KMS-11 (cell line): Measurements from ENCODE around the gene GRIK5.

Experiments
- H2AFZ ChIP-seq: fragments of 200-600 bp; sonication (generic); 2 replicates; pipeline ENCODE4 v1.6.1; 2016; ENCODE audit warnings: antibody characterized with exemption, mixed run types, low read depth
- H3K27ac ChIP-seq: fragments of 200-600 bp; sonication (generic); 2 replicates; pipeline ENCODE4 v1.6.1; 2016; ENCODE audit warnings: mild to moderate bottlenecking, mixed run types
- H3K27me3 ChIP-seq: fragments of 200-600 bp; sonication (generic); 2 replicates; pipeline ENCODE4 v1.6.1; 2017; ENCODE audit warnings: mild to moderate bottlenecking, low read depth, mixed run types, moderate library complexity; ENCODE audit not compliant: insufficient read depth
- H3K36me3 ChIP-seq: fragments of 200-600 bp; sonication (generic); 2 replicates; pipeline ENCODE4 v1.6.1; 2017; ENCODE audit warnings: mild to moderate bottlenecking, mixed run types; ENCODE audit not compliant: insufficient read depth
- H3K4me1 ChIP-seq: fragments of 200-600 bp; sonication (generic); 2 replicates; pipeline ENCODE4 v1.6.1; 2016; ENCODE audit warnings: mild to moderate bottlenecking, low read depth, mixed run types; ENCODE audit not compliant: poor library complexity, severe bottlenecking
- H3K4me2 ChIP-seq: fragments of 200-600 bp; sonication (generic); 2 replicates; pipeline ENCODE4 v1.7.0; 2016; ENCODE audit warnings: mild to moderate bottlenecking, mixed run types
- H3K4me3 ChIP-seq: fragments of 200-600 bp; sonication (generic); IDR thresholded peaks from 2 replicates; pipeline ENCODE4 v1.6.1; 2017; ENCODE audit warnings: low read depth, low read length, mixed read lengths; ENCODE audit not compliant: insufficient read depth
- H3K79me2 ChIP-seq: fragments of 200-600 bp; sonication (generic); 2 replicates; pipeline ENCODE4 v1.6.1; 2016; ENCODE audit warnings: low read depth, mixed run types; ENCODE audit not compliant: insufficient read depth
- H3K9ac ChIP-seq: fragments of 200-600 bp; sonication (generic); 2 replicates; pipeline ENCODE4 v1.6.1; 2016; ENCODE audit warnings: mild to moderate bottlenecking, mixed run types
- H4K20me1 ChIP-seq: fragments of 200-600 bp; sonication (generic); 2 replicates; pipeline ENCODE4 v1.6.1; 2016; ENCODE audit warnings: mild to moderate bottlenecking, mixed run types; ENCODE audit not compliant: insufficient read depth
- TF ChIP-seq, protein P1 (sequence below): fragments of 200-600 bp; sonication (generic); conservative IDR thresholded peaks from 2 replicates; pipeline ENCODE4 v1.6.1; 2017; ENCODE audit warnings: low read depth, mild to moderate bottlenecking, antibody characterized with exemption, low read length, moderate library complexity, mixed read lengths

GRIK5 gene

DNA sequence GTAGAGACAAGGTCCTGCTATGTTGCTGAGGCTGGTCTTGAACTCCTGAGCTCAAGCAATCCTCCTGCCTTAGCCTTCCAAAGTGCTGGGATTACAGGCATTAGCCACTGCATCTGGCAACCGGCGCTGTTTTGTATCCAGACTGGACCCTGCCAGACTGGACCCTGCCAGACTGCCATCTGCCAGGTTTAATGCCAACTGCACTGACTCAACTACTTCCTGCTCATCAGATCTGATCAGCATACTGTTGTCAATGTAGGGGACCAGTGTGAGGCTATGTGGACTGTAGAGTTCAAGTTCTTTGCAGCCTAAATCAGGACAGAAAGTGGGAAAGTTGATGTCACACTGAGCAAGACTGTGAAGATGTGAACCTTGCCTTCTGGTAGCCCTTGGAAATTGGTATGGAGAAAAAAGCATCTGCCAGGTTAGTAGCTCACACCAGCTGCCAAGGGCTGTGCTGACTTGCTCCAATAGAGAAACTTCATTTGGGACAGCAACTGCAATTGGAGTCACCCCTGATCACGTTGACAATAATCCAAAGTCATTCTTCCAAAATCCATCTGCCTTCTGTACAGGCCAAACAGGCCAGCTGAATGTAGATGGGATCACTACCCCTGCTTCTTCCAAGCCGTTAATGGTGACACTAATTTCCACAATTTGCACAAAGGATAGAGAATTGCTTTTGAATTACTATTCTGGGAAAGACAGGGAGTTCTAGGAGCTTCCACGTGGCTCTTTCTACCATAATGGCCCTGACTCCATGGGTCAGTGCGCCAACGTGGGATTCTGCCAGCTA, 39.2 kb downstream of the GRIK5 start:
- H3K9ac ChIP-seq: no peak overlapping the region
- H3K4me3 ChIP-seq: no peak overlapping the region
- peaks cover 4% of the 10 kb centered on the region for H3K4me1 ChIP-seq
- no peaks in the 10 kb centered on the region for H3K36me3 ChIP-seq
- no peak overlapping the region for H3K4me2 ChIP-seq
- H3K27me3 ChIP-seq: peaks cover 80% of the 10 kb centered on the region
- H3K79me2 ChIP-seq: no peaks in the 10 kb centered on the region
- H2AFZ ChIP-seq: no peak overlapping the region
- no peaks in the 10 kb centered on the region for H4K20me1 ChIP-seq
- TF ChIP-seq, protein P1, sequence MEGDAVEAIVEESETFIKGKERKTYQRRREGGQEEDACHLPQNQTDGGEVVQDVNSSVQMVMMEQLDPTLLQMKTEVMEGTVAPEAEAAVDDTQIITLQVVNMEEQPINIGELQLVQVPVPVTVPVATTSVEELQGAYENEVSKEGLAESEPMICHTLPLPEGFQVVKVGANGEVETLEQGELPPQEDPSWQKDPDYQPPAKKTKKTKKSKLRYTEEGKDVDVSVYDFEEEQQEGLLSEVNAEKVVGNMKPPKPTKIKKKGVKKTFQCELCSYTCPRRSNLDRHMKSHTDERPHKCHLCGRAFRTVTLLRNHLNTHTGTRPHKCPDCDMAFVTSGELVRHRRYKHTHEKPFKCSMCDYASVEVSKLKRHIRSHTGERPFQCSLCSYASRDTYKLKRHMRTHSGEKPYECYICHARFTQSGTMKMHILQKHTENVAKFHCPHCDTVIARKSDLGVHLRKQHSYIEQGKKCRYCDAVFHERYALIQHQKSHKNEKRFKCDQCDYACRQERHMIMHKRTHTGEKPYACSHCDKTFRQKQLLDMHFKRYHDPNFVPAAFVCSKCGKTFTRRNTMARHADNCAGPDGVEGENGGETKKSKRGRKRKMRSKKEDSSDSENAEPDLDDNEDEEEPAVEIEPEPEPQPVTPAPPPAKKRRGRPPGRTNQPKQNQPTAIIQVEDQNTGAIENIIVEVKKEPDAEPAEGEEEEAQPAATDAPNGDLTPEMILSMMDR: no peak
- H3K27ac ChIP-seq: no peak overlapping the region

DNA sequence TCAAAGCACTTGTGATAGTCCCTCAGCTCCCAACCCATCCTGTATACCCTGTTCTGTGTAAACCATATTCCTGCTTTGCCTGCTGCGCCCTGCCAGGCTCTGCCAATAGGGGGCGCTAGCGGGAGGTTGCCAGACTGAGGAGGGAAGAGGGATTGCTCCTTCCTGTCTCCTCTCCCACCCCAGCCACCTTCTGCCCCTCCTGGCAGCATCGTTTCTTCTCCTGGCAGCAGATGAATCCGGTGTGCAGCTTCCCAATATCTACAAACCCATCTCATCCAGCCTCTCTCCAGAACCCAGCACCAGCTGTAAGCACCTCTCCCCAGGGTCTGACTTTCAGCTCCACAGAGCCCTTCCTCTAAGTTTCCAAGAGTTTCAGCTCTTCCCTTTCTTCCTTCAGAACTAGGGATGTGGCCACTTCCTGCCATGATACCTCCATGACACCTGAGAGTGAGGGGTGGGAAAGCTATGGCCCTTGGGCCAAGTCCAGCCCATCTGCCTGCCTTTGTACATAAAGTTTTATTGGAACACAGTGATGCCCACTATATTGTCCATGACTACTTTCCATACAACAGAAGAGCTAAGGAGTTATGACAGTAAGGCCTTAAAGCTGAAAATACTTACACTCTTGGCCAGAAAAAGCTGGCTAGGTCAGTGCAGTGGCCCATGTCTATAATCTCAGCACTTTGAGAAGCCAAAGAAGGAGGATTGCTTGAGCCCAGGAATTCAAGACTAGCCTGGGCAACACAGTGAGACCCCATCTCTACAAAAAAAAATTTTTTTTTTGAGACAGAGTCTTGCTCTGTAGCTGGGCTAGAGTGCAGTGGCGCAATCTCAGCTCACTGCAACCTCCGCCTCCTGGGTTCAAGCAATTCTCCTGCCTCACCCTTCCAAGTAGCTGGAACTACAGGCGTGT, 41.4 kb downstream of the GRIK5 start:
- Histone ChIP-seq H3K9ac (no peak overlapping the region), H3K27ac (no peak overlapping the region)

DNA sequence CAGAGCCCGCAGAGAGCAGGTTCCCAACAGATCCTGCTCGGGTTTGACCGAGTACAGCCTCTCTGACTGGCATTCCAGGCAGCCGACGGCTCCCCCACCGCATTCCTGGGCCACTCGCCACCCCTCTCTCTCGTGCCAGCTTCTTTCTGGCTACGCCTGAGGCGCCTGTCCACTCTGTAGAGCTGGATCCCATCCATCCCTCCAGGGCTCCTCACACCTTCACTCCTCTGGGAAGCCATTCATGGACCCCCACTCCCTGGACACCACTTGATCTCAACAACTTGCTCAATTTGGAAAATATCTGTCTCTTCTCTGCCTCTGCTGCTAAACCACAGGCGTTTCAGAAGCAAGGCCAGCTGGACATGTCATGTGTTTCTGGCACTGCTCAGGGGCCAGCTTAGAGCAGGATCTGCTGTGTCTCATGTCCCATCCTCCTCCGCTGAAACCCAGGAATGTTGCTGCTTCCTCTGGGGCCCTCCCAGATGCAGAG, 45.3 kb downstream of the GRIK5 start:
- Histone ChIP-seq H3K9ac (no peak overlapping the region), H3K4me1 (no peaks in the 10 kb centered on the region), H3K27ac (no peak overlapping the region), H3K4me3 (no peak overlapping the region), H3K36me3 (no peaks in the 10 kb centered on the region), H3K27me3 (peaks cover 98% of the 10 kb centered on the region), H4K20me1 (no peaks in the 10 kb centered on the region), H2AFZ (no peak overlapping the region), H3K4me2 (no peak overlapping the region), H3K79me2 (no peaks in the 10 kb centered on the region)
- TF ChIP-seq, protein P1: no peak

More for the DNA sequence above, 41.4 kb downstream of the GRIK5 start:
- TF ChIP-seq, protein P1: peak; percentile 60
- Histone ChIP-seq H3K27me3 (peaks cover 99% of the 10 kb centered on the region), H4K20me1 (no peaks in the 10 kb centered on the region), H3K4me3 (no peak overlapping the region), H3K4me2 (no peak overlapping the region), H3K4me1 (no peaks in the 10 kb centered on the region), H2AFZ (no peak overlapping the region), H3K79me2 (no peaks in the 10 kb centered on the region), H3K36me3 (no peaks in the 10 kb centered on the region)

DNA sequence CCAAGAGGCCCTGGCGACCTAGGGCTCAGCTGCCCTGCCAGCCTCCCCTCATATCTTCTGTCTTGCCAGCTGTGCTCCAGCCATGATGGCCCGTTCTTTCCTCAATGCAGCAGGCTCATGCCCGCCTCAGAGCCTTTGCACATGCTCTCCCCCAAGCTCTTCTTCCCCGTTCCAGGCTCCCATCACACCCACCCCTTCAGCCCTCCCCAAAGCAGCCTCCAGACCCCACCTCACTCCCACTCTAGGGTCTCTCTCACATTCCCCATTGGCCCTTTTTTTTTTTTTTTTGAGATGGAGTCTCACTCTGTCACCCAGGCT, 46.1 kb downstream of the GRIK5 start:
- Histone ChIP-seq H3K36me3 (no peaks in the 10 kb centered on the region), H3K27ac (no peak overlapping the region), H2AFZ (no peak overlapping the region), H3K27me3 (peaks cover 95% of the 10 kb centered on the region), H3K4me2 (no peak overlapping the region), H3K9ac (no peak overlapping the region), H3K4me3 (no peak overlapping the region), H3K79me2 (no peaks in the 10 kb centered on the region), H4K20me1 (no peaks in the 10 kb centered on the region), H3K4me1 (no peaks in the 10 kb centered on the region)
- TF ChIP-seq, protein P1: no peak
